Measurements from ENCODE around the gene PFAS.

PFAS gene

GRCh38 chr17:8225813-8226535, 23.1 kb upstream of the PFAS start:
- peak; percentile 89 for DNase-seq

GRCh38 chr17:8226536-8227237, 22.4 kb upstream of the PFAS start:
- peak; percentile 97 for DNase-seq

- peak; percentile 60 for DNase-seq
Observed at GRCh38 chr17:8227238-8227581, 21.9 kb upstream of the PFAS start.

- peak; percentile 45 for DNase-seq
Observed at GRCh38 chr17:8231701-8232100, 17.4 kb upstream of the PFAS start.

- DNase-seq, result peak; percentile 49
Observed at GRCh38 chr17:8234361-8235270, 14.5 kb upstream of the PFAS start.

- DNase-seq, result no peak
Observed at GRCh38 chr17:8235676-8236075, 13.4 kb upstream of the PFAS start.

GRCh38 chr17:8237175-8237574, 11.9 kb upstream of the PFAS start:
- no peak for DNase-seq

GRCh38 chr17:8237886-8238285, 11.2 kb upstream of the PFAS start:
- DNase-seq, result no peak

- peak; percentile 48 for DNase-seq
Observed at GRCh38 chr17:8243827-8244226, 5.3 kb upstream of the PFAS start.

- DNase-seq, result no peak
Observed at GRCh38 chr17:8244768-8245167, 4.3 kb upstream of the PFAS start.

GRCh38 chr17:8249621-8250500, 772 bp downstream of the PFAS start:
- no peak for DNase-seq

- DNase-seq, result peak; percentile 31
Observed at GRCh38 chr17:8251411-8251810, 2.3 kb downstream of the PFAS start.

GRCh38 chr17:8253801-8254200, 4.7 kb downstream of the PFAS start:
- peak; percentile 79 for DNase-seq

- no peak for DNase-seq
Observed at GRCh38 chr17:8254881-8255280, 5.8 kb downstream of the PFAS start.

GRCh38 chr17:8255499-8255898, 6.4 kb downstream of the PFAS start:
- no peak for DNase-seq

GRCh38 chr17:8256291-8256690, 7.2 kb downstream of the PFAS start:
- no peak for DNase-seq

GRCh38 chr17:8256691-8257090, 7.6 kb downstream of the PFAS start:
- DNase-seq, result no peak

- no peak for DNase-seq
Observed at GRCh38 chr17:8257801-8258200, 8.7 kb downstream of the PFAS start.

GRCh38 chr17:8264320-8264719, 15.2 kb downstream of the PFAS start:
- DNase-seq, result no peak

- no peak for DNase-seq
Observed at GRCh38 chr17:8264836-8265542, 15.9 kb downstream of the PFAS start.

GRCh38 chr17:8266648-8267479, 17.8 kb downstream of the PFAS start:
- DNase-seq, result no peak
